T-cell (primary cell): ENCODE results near the gene ZP3. TPM values are rescaled to one million over a fixed set of nuclear protein-coding genes. Genes with fewer than 3 reads are reported as not detected.
"Not testable (repeated sequence)": the region's sequence is repeated elsewhere in the genome, so short reads cannot be mapped to it uniquely, and the experiment has no call there.

ENCODE experiments used
- ATAC-seq, 4 experiments: fragments of 200-7000 bp in 3 of 4; fragments of 150-1000 bp in 1 of 4; cut with Tn5 transposase; replicated peaks in 1 of 4; 1 replicate in 3 of 4; 2 replicates in 1 of 4; pipeline ENCODE4 v1.10.0; 2021; ENCODE audit warnings: moderate library complexity in 3 of 4, mild to moderate bottlenecking in 2 of 4, moderate number of reproducible peaks in 1 of 4
- CTCF ChIA-PET, 2 donors: fragments of 300-600 bp; sonication (Branson Sonifier 250); formaldehyde crosslinking; loops; one replicate each; lab custom pipeline; 2022; ENCODE audit warnings: antibody characterized with exemption in 2 of 2; lab: Charles Lee
- POLR2A ChIA-PET, 2 donors: fragments of 300-600 bp; sonication (Branson Sonifier 250); formaldehyde crosslinking; loops; one replicate each; lab custom pipeline; 2022; ENCODE audit warnings: antibody characterized with exemption in 2 of 2; lab: Charles Lee
- DNase-seq, 35 experiments: peaks; one replicate each; pipeline versions ENCODE4 v3.0.0 to v3.0.0-alpha.2; 2013 to 2023
- H3K27ac ChIP-seq: one replicate; pipeline ENCODE4 v1.5.1; 2013; ENCODE audit warnings: low read length
- H3K27me3 ChIP-seq, 2 experiments: replicated peaks in 1 of 2; 1 replicate in 1 of 2; 2 replicates in 1 of 2; pipeline versions ENCODE4 v1.6.1 to v1.7.0; 2013; ENCODE audit warnings: low read length in 1 of 2, mixed read lengths in 1 of 2; ENCODE audit not compliant: control insufficient read depth in 2 of 2, insufficient read depth in 2 of 2; ENCODE audit errors: extremely low read depth in 1 of 2
- H3K36me3 ChIP-seq, 2 donors: 1 replicate in 1 of 2; 2 replicates in 1 of 2; pipeline versions ENCODE4 v1.6.1 to v1.7.0; 2013; ENCODE audit warnings: low read length in 1 of 2; ENCODE audit not compliant: control insufficient read depth in 2 of 2, insufficient read depth in 1 of 2; ENCODE audit errors: extremely low read depth in 1 of 2
- H3K4me1 ChIP-seq, 2 experiments: 1 replicate in 1 of 2; 2 replicates in 1 of 2; pipeline versions ENCODE4 v1.6.1 to v1.7.0; 2013; ENCODE audit warnings: low read length in 2 of 2, mixed read lengths in 1 of 2; ENCODE audit not compliant: insufficient read depth in 2 of 2, control insufficient read depth in 1 of 2; ENCODE audit errors: extremely low read depth in 1 of 2
- H3K4me3 ChIP-seq, 2 donors: 1 replicate in 1 of 2; 2 replicates in 1 of 2; pipeline versions ENCODE4 v1.5.1 to v1.7.0; 2013; ENCODE audit warnings: mild to moderate bottlenecking in 2 of 2, low read length in 1 of 2, moderate library complexity in 1 of 2; ENCODE audit not compliant: control insufficient read depth in 1 of 2; ENCODE audit errors: extremely low read depth in 1 of 2
- H3K9me3 ChIP-seq: 2 replicates; pipeline ENCODE4 v1.7.0; 2013
- H3K27ac Mint-ChIP-seq, 2 donors: one replicate each; pipeline ENCODE4 v1.8.0; 2020 to 2021; ENCODE audit warnings: mild to moderate bottlenecking in 2 of 2, mixed read lengths in 2 of 2
- H3K27me3 Mint-ChIP-seq, 2 donors: one replicate each; pipeline ENCODE4 v1.8.0; 2021 to 2022; ENCODE audit warnings: mixed read lengths in 2 of 2
- H3K36me3 Mint-ChIP-seq: one replicate; pipeline ENCODE4 v1.8.0; 2021; ENCODE audit warnings: mixed read lengths
- H3K4me1 Mint-ChIP-seq, 3 donors: one replicate each; pipeline ENCODE4 v1.8.0; 2020 to 2022; ENCODE audit warnings: mixed read lengths in 3 of 3, mild to moderate bottlenecking in 1 of 3
- H3K4me3 Mint-ChIP-seq, 3 donors: one replicate each; pipeline ENCODE4 v1.8.0; 2020 to 2022; ENCODE audit warnings: mild to moderate bottlenecking in 3 of 3, mixed read lengths in 3 of 3, moderate library complexity in 3 of 3
- H3K9me3 Mint-ChIP-seq, 3 donors: one replicate each; pipeline ENCODE4 v1.8.0; 2020 to 2022; ENCODE audit warnings: mixed read lengths in 3 of 3
- WGBS: methylation state at CpG from one replicate; pipeline ENCODE4 v1.1.5; 2013; ENCODE audit warnings: missing lambda C conversion rate; ENCODE audit not compliant: insufficient coverage; 5-methylcytosine and 5-hydroxymethylcytosine counted together
- total RNA-seq, 35 experiments: library from RNA in 6 of 35; stranded (reverse) in 6 of 35; fragments of 120-200 nt in 1 of 35; gene quantifications; one replicate each; pipeline versions ENCODE4 v1.2.1 to v1.2.4 and lab custom pipeline; 2013 to 2026

The ZP3 gene
- total RNA-seq, 5 donors from 2014 or later (not counting 1 experiment from before 2014, with no cell fraction given) = 1.7 to 7.0 (median 5.9) TPM

GRCh38 chr7:76471556-76472221 is 46.9 kb downstream of the ZP3 start:
- CTCF ChIA-PET, H3K36me3 ChIP-seq, H3K27me3 Mint-ChIP-seq, H3K4me3 ChIP-seq, POLR2A ChIA-PET, H3K9me3 ChIP-seq, H3K27me3 ChIP-seq, H3K27ac Mint-ChIP-seq, H3K4me1 Mint-ChIP-seq, H3K36me3 Mint-ChIP-seq, DNase-seq, H3K27ac ChIP-seq, H3K4me1 ChIP-seq, H3K9me3 Mint-ChIP-seq, H3K4me3 Mint-ChIP-seq, ATAC-seq: not testable (repeated sequence)
- WGBS = 100% methylated on average over 2 of the region's 10 CpGs

DNA sequence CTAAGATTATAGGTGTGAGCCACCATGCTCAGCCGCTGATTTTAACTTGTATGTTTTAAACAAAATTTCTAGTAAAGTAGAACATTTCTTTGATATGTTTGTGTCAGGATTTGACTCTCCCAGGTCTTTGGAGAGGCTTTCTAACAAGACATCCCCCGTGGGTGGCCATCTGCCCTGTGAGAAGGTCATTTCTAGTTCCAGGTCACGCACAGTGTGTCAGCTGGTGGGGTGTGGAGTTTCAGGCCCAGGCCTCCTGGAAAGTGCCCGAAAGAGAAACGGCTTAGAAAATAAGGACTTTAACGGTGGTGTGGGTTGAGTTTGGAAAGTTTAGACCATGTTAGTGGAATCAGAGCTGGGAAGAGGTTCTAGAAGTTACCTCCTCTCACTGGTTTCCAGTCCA is 48.3 kb downstream of the ZP3 start:
- not testable (repeated sequence) for H3K9me3 ChIP-seq

GRCh38 chr7:76476280-76476679 is 51.5 kb downstream of the ZP3 start:
- H3K27ac ChIP-seq, H3K36me3 ChIP-seq, H3K36me3 Mint-ChIP-seq, H3K27me3 Mint-ChIP-seq, POLR2A ChIA-PET, CTCF ChIA-PET, DNase-seq, H3K4me1 Mint-ChIP-seq, H3K4me1 ChIP-seq, H3K9me3 Mint-ChIP-seq, H3K27ac Mint-ChIP-seq, H3K4me3 ChIP-seq, H3K27me3 ChIP-seq, ATAC-seq, H3K9me3 ChIP-seq, H3K4me3 Mint-ChIP-seq: not testable (repeated sequence)
- no CpG with 5 or more reads among the region's 11 CpGs for WGBS

More for the DNA sequence above, 48.3 kb downstream of the ZP3 start:
- H3K4me3 ChIP-seq, H3K36me3 Mint-ChIP-seq, H3K4me1 ChIP-seq, DNase-seq, H3K27me3 Mint-ChIP-seq, H3K27me3 ChIP-seq, H3K4me1 Mint-ChIP-seq, CTCF ChIA-PET, H3K27ac Mint-ChIP-seq, ATAC-seq, H3K27ac ChIP-seq, H3K9me3 Mint-ChIP-seq, H3K36me3 ChIP-seq, POLR2A ChIA-PET, H3K4me3 Mint-ChIP-seq: not testable (repeated sequence)
- no CpG with 5 or more reads among the region's 6 CpGs for WGBS

DNA sequence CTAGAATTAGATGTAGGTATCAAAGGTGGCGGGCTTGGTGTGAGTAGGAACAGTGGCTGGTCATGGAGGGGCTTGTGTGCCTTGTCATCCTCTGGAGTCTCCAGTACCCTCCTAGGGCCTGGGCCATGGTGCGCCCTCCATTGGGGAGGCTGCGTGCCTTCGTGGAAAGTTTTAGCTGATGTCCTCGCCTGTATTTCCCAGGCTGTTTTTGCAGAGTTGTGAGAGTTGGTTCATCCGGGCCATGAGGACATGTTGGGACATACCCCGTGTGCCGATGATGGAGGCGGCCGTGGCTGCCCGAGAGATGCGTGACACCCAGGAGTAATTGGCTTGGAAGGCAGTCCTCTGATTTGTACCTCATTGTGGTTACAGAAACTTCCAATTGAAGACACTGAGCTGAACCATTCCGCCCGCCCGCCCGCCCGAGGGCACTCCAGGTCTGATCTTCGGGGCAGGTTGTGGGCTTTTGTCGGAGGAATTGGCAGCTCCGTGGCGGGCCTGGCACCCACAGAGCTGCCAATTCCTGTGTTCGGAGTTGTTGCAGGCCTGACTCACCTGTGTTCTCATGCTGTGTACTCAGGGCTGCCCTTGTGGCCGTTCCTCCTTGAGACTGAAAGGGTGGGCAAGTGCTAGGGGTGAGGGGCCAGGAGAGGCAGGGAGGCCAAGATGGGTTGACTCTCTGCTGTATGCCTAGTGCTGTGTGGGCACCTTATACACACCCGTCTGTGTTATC is 52.2 kb downstream of the ZP3 start:
- H3K4me1 ChIP-seq, H3K4me3 ChIP-seq, H3K4me1 Mint-ChIP-seq, H3K27me3 ChIP-seq, H3K27ac ChIP-seq, CTCF ChIA-PET, ATAC-seq, H3K9me3 ChIP-seq, H3K36me3 ChIP-seq, DNase-seq, POLR2A ChIA-PET, H3K9me3 Mint-ChIP-seq, H3K27me3 Mint-ChIP-seq, H3K27ac Mint-ChIP-seq, H3K4me3 Mint-ChIP-seq, H3K36me3 Mint-ChIP-seq: not testable (repeated sequence)
- 100% methylated on average over 5 of the region's 24 CpGs for WGBS

DNA sequence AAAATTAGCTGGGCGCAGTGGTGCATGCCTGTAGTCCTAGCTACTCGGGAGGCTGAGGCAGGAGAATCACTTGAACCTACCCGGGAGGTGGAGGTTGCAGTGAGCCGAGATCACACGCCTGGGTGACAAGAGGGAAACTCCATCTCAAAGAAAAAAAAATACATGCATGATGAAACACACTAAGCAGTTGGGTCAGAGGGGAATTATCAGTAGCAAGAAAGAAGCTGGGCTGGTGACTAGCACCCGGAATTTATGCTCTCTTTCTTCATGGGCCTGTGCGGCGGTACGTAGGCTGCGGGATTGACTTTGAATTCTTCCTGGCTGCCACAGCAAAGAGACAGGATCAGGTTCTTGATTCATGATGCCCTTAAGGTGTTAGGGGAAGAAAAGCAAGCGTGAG is 54.9 kb downstream of the ZP3 start:
- H3K27ac ChIP-seq, H3K27me3 ChIP-seq, ATAC-seq, H3K4me1 Mint-ChIP-seq, H3K36me3 Mint-ChIP-seq, H3K27ac Mint-ChIP-seq, H3K9me3 ChIP-seq, H3K36me3 ChIP-seq, H3K27me3 Mint-ChIP-seq, H3K4me1 ChIP-seq, H3K4me3 Mint-ChIP-seq, POLR2A ChIA-PET, CTCF ChIA-PET, H3K9me3 Mint-ChIP-seq, H3K4me3 ChIP-seq, DNase-seq: not testable (repeated sequence)
- WGBS = 100% methylated on average over 1 of the region's 11 CpGs

DNA sequence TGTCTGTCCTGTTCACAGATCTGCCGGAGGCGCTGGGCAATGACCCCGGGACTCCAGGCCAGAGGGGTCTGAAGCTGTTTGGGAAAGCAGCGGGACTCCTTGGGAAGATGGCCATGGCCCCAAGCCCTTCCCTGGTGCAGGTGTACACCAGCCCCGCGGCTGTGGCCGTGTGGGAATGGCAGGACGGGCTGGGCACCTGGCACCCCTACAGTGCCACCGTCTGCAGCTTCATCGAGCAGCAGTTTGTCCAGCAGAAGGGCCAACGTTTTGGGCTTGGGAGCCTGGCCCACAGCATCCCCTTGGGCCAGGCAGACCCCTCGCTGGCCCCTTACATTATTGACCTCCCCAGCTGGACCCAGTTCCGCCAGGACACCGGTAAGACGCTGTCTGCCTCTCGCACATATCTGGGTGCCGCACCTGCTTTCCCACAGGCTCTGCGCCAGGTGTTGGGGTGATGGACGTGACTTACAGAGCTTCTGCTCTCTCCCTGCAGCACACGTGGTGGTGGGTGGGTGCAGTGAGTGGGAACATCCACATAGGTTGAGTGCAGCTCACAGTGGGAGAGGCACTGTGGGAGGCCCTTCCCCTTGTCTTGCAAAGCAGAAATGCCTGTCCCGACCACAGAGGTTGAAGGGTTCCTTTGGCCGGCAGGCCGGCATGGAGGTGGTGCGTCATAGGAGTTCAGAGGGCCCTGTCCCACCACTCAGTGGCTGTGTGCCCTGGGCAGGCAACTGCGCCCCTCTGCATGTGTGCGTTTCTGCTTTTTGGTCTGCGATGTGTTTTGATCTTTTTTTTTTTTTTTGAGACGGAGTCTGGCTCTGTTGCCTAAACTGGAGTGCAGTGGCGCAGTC is 55.9 kb downstream of the ZP3 start:
- H3K27me3 ChIP-seq, H3K4me1 ChIP-seq, H3K27ac ChIP-seq, POLR2A ChIA-PET, ATAC-seq, H3K4me1 Mint-ChIP-seq, H3K27ac Mint-ChIP-seq, H3K4me3 Mint-ChIP-seq, DNase-seq, CTCF ChIA-PET, H3K36me3 Mint-ChIP-seq, H3K9me3 Mint-ChIP-seq, H3K36me3 ChIP-seq, H3K4me3 ChIP-seq, H3K27me3 Mint-ChIP-seq, H3K9me3 ChIP-seq: not testable (repeated sequence)
- 84% methylated on average over 12 of the region's 29 CpGs for WGBS
